ENCODE results near the gene PLXNB1.

PLXNB1 gene

DNA sequence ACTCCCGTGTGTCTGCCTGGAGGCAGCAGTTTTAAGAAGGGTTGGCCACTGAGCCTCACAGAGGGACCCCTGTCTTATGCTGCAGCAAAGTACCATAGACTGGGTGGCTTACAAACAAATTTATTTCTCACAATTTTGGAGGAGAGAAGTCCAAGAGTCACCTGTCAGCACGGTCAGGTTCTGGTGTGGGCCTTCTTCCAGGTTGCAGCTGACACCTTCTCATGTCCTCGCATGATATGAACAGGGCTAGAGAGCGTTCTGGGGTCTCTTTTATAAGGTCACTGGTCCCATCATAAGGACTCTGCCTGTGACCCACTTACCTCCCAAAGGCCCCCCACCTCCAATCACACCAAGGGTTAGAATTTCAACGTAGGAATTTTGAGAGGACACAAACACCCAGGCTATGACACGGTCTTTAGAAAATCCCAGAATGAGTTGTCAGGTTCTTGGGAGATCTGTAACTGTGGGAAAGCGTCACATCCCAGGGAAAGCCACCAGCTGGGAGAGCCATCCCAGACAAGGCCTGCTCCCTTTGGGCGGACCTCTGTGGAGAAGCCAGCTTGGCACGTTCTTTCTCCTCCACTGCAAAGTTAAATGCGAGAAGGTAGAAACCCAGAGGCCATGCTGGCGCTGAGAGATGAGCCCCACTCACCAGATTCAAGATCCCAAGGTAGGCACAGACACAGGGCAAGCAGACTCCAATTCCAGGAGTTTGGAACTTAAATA lies 58.1 kb downstream of the PLXNB1 start, which contains the start of gene FBXW12:
FBXW12 (plus strand) TSS at position 569 of the 726 bp plus-strand sequence. CDS start 549 bp downstream, outside the sequence.
- no peak within 1 kb of the TSS for H3K9ac ChIP-seq (ENCODE audit: insufficient read length)
- no peaks in the 10 kb centered on the region for H3K36me3 ChIP-seq (ENCODE audit: insufficient read depth, low read length)
- no peak within 1 kb of the TSS for H3K27ac ChIP-seq
- no peaks in the 10 kb centered on the region for H3K9me3 ChIP-seq (ENCODE audit: low read depth, low read length)
- TF ChIP-seq FOXP2 (optimal IDR thresholded peaks at IDR 0.05; ENCODE audit: control extremely low read depth, extremely low read length, insufficient read depth) (no peak), POLR2AphosphoS5 (IDR thresholded peaks at IDR 0.05; ENCODE audit: borderline replicate concordance, low read depth, low read length) (no peak)
- no peak for DNase-seq (ENCODE audit: low read depth, low spot score)
- H3K4me3 ChIP-seq: no peak within 1 kb of the TSS

DNA sequence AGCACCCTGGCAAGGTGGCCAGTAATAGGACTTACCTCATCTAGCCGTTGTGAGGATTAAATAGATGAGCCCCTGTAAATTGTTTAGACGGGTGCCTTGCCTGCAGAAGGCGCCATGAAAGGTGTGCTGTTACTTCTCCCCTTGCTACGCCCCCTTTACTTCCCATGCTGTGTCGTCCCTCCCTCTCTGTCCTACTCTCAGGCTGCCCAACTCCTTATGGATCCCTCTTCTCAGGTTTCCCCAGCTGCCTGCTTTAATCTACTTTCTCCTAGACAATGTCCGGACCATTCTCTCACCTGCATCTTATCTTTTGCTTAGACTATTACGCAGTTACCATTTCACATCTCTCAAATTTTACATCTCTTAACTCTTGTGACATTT lies 59.6 kb downstream of the PLXNB1 start:
- no peak for TF ChIP-seq FOXP2 (optimal IDR thresholded peaks at IDR 0.05; ENCODE audit: control extremely low read depth, extremely low read length, insufficient read depth)
- no peak for TF ChIP-seq POLR2AphosphoS5 (IDR thresholded peaks at IDR 0.05; ENCODE audit: borderline replicate concordance, low read depth, low read length)
- no peak overlapping the region for H3K9ac ChIP-seq (ENCODE audit: insufficient read length)
- no peak overlapping the region for H3K27ac ChIP-seq
- DNase-seq (ENCODE audit: low read depth, low spot score): no peak
- no peak overlapping the region for H3K4me3 ChIP-seq
- no peaks in the 10 kb centered on the region for H3K9me3 ChIP-seq (ENCODE audit: low read depth, low read length)
- H3K36me3 ChIP-seq (ENCODE audit: insufficient read depth, low read length): no peaks in the 10 kb centered on the region

DNA sequence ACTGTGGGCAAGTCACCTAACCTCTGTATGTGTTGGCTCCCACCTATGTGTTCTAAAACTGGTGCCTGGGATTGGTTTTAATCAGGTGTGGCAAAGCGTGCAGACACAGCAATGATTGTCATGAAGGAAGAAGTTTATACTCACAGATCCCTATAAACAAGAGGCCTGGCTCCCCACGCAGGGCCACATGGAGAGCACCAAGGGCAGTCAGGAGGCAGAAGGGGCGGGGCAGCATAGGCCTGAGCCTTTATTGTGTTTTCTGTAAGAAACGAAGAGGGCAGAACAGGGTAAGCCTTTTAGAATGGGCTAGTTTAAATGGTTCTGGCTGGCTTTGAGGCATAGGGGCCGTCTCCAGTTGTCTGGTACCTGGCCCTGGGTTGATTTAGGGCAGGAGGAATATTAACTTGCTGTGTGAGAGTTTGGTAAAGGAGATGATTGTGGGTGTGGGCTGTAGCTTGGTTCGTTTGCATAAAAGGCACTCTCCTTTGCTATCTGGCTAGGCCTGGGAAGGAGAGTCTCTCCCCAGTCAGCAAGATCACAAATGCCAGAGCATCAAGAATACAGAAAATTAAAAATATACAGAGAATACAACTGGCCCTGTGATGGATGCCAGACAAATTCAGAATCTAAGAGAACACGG lies 60.1 kb downstream of the PLXNB1 start:
- H3K9me3 ChIP-seq (ENCODE audit: low read depth, low read length): no peaks in the 10 kb centered on the region
- no peak for TF ChIP-seq POLR2AphosphoS5 (IDR thresholded peaks at IDR 0.05; ENCODE audit: borderline replicate concordance, low read depth, low read length)
- TF ChIP-seq EZH2 (IDR thresholded peaks at IDR 0.05): no peak
- no peak for TF ChIP-seq FOXP2 (optimal IDR thresholded peaks at IDR 0.05; ENCODE audit: control extremely low read depth, extremely low read length, insufficient read depth)
- H3K27ac ChIP-seq: no peak overlapping the region
- no peak overlapping the region for H3K9ac ChIP-seq (ENCODE audit: insufficient read length)
- H3K4me3 ChIP-seq: no peak overlapping the region
- no peaks in the 10 kb centered on the region for H3K36me3 ChIP-seq (ENCODE audit: insufficient read depth, low read length)
- DNase-seq (ENCODE audit: low read depth, low spot score): no peak

DNA sequence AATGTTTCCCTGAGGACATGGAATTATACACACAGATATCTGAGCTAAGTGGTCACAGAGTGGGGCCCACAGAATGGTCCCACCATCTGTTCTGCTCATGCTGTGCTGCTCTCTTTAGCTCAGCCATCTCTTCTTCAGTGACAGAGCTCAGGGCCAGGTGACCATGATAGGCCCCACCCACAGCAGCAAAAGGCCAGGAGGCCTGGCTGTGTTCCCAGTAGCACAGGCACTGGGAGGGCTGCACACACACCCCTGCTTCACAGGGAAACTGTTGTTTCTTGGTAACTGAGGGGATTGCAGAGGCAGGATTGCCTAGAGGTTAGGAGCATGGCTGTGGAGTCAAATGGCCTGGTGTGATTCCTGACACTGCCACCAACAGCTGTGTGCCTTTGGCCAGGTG lies 62.7 kb downstream of the PLXNB1 start:
- Histone ChIP-seq H3K9ac (ENCODE audit: insufficient read length) (no peak overlapping the region), H3K27ac (no peak overlapping the region), H3K36me3 (ENCODE audit: insufficient read depth, low read length) (no peaks in the 10 kb centered on the region), H3K4me3 (no peak overlapping the region), H3K9me3 (ENCODE audit: low read depth, low read length) (no peaks in the 10 kb centered on the region)
- DNase-seq (ENCODE audit: low read depth, low spot score): no peak
- TF ChIP-seq POLR2AphosphoS5 (IDR thresholded peaks at IDR 0.05; ENCODE audit: borderline replicate concordance, low read depth, low read length): no peak
- TF ChIP-seq FOXP2 (optimal IDR thresholded peaks at IDR 0.05; ENCODE audit: control extremely low read depth, extremely low read length, insufficient read depth): no peak
- TF ChIP-seq EZH2 (IDR thresholded peaks at IDR 0.05): no peak

DNA sequence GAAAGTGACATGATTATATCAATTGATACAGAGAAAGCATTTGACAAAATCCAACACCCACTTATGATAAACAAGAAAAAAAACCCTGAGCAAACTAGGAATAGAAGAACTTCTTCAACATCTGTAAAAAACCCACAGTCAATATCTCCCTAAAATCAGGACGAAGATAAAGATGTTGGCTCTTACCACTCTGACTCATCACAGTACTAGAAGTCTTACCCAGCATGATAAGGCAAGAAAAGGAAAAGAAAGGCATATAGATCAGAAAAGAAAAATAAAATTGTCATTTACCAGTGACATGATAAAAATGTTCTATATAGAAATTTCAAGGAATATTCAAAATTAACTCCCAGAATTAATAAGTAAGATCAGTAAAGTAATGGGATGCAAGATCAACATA lies 65.0 kb downstream of the PLXNB1 start:
- no peak overlapping the region for H3K9ac ChIP-seq (ENCODE audit: insufficient read length)
- no peak for DNase-seq (ENCODE audit: low read depth, low spot score)
- H3K36me3 ChIP-seq (ENCODE audit: insufficient read depth, low read length): no peaks in the 10 kb centered on the region
- no peak overlapping the region for H3K4me3 ChIP-seq
- H3K27ac ChIP-seq: no peak overlapping the region
- H3K9me3 ChIP-seq (ENCODE audit: low read depth, low read length): no peaks in the 10 kb centered on the region
- no peak for TF ChIP-seq EZH2 (IDR thresholded peaks at IDR 0.05)
- TF ChIP-seq FOXP2 (optimal IDR thresholded peaks at IDR 0.05; ENCODE audit: control extremely low read depth, extremely low read length, insufficient read depth): no peak
- no peak for TF ChIP-seq POLR2AphosphoS5 (IDR thresholded peaks at IDR 0.05; ENCODE audit: borderline replicate concordance, low read depth, low read length)

DNA sequence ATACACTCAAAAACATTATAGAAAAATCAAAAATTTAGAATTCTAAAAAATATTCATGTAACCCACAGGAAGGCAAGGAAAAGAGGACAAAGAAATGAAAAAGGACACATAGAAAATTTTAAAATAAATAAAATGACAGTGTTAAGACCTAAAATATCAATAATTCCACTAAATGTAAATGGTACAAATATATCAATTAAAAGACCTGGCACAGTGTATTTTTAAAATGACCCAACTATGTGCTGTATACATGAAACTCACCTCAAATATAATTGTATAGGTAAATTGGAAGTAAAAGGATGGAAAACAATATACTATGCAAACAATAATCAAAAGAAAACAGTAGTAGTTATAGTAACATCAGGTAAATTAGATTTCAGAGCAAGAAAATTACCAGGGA lies 68.0 kb downstream of the PLXNB1 start:
- no peaks in the 10 kb centered on the region for H3K36me3 ChIP-seq (ENCODE audit: insufficient read depth, low read length)

DNA sequence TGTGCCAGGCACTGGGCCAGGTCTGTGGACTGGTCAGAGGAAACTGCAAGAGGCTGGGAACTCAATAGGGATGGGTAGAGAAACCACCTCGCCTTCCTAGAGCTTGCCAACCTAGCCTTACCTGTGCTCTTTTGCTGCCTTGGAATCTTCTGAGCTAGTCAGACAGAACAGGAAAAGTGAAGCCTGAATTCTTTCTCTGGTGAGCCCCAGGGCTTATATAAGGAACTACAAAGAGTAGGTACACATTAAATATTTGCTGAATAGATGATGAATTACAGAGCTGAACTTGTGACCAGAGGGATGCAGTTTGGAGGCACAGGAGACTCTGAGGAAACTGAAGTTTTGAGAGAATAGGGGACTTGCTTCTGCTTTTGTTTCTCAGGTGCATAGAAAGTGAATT lies 73.5 kb downstream of the PLXNB1 start:
- H3K4me3 ChIP-seq: no peak overlapping the region
- H3K36me3 ChIP-seq (ENCODE audit: insufficient read depth, low read length): no peaks in the 10 kb centered on the region
- no peaks in the 10 kb centered on the region for H3K9me3 ChIP-seq (ENCODE audit: low read depth, low read length)
- DNase-seq (ENCODE audit: low read depth, low spot score): no peak
- H3K27ac ChIP-seq: no peak overlapping the region
- no peak for TF ChIP-seq POLR2AphosphoS5 (IDR thresholded peaks at IDR 0.05; ENCODE audit: borderline replicate concordance, low read depth, low read length)
- no peak for TF ChIP-seq FOXP2 (optimal IDR thresholded peaks at IDR 0.05; ENCODE audit: control extremely low read depth, extremely low read length, insufficient read depth)
- no peak for TF ChIP-seq EZH2 (IDR thresholded peaks at IDR 0.05)
- H3K9ac ChIP-seq (ENCODE audit: insufficient read length): no peak overlapping the region

More for the DNA sequence above, 68.0 kb downstream of the PLXNB1 start:
- Histone ChIP-seq H3K27ac (no peak overlapping the region), H3K9ac (ENCODE audit: insufficient read length) (no peak overlapping the region), H3K9me3 (ENCODE audit: low read depth, low read length) (no peaks in the 10 kb centered on the region), H3K4me3 (no peak overlapping the region)
- no peak for TF ChIP-seq POLR2AphosphoS5 (IDR thresholded peaks at IDR 0.05; ENCODE audit: borderline replicate concordance, low read depth, low read length)
- TF ChIP-seq FOXP2 (optimal IDR thresholded peaks at IDR 0.05; ENCODE audit: control extremely low read depth, extremely low read length, insufficient read depth): no peak
- no peak for TF ChIP-seq EZH2 (IDR thresholded peaks at IDR 0.05)
- DNase-seq (ENCODE audit: low read depth, low spot score): no peak

DNA sequence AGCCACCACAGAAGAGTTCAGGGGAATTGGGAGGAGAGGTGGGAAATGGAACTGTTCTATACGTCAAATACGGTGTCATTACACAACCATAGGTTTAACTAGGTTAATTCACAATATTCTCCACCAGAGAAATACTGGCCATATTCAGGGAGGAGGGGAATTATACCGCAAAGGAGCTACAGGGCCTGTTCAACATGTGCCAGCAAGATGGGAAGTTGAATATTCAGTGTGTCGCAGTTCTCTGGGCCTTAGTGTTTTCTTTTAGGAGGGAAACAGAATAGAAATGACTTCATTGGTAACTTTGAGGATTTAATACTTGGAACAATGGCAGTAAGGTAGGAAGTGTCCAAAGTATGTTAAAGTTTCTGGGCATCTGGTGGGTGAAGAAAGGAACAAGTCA lies 75.9 kb downstream of the PLXNB1 start:
- DNase-seq (ENCODE audit: low read depth, low spot score): no peak
- Histone ChIP-seq H3K9me3 (ENCODE audit: low read depth, low read length) (no peaks in the 10 kb centered on the region), H3K36me3 (ENCODE audit: insufficient read depth, low read length) (no peaks in the 10 kb centered on the region), H3K4me3 (no peak overlapping the region), H3K27ac (no peak overlapping the region), H3K9ac (ENCODE audit: insufficient read length) (no peak overlapping the region)
- TF ChIP-seq FOXP2 (optimal IDR thresholded peaks at IDR 0.05; ENCODE audit: control extremely low read depth, extremely low read length, insufficient read depth) (no peak), EZH2 (IDR thresholded peaks at IDR 0.05) (no peak), POLR2AphosphoS5 (IDR thresholded peaks at IDR 0.05; ENCODE audit: borderline replicate concordance, low read depth, low read length) (no peak)
